Measurements from ENCODE around the gene OPRL1.

Gene OPRL1

GRCh38 chr20:64042054-64042781 is 37.7 kb upstream of the OPRL1 start:
- DNase-seq, result no peak

GRCh38 chr20:64043768-64044167 is 36.1 kb upstream of the OPRL1 start:
- DNase-seq, result no peak

GRCh38 chr20:64044484-64045247 is 35.2 kb upstream of the OPRL1 start:
- DNase-seq, result no peak

GRCh38 chr20:64045346-64046011 is 34.4 kb upstream of the OPRL1 start:
- DNase-seq, result no peak

- DNase-seq, result no peak
These were observed 32.9 kb upstream of the OPRL1 start for GRCh38 chr20:64047046-64047389.

- no peak for DNase-seq
These were observed 31.9 kb upstream of the OPRL1 start for GRCh38 chr20:64047968-64048401.

- DNase-seq, result no peak
These were observed 31.4 kb upstream of the OPRL1 start for GRCh38 chr20:64048402-64049044.

GRCh38 chr20:64049060-64049877 is 30.6 kb upstream of the OPRL1 start, which contains the start of gene SOX18:
TSS of gene SOX18 (minus strand) at chr20:64049639. CDS start at chr20:64049516, 123 bp downstream.
- DNase-seq, result no peak

GRCh38 chr20:64049878-64050260 is 30.0 kb upstream of the OPRL1 start:
- DNase-seq, result no peak

GRCh38 chr20:64050261-64051032 is 29.4 kb upstream of the OPRL1 start:
- no peak for DNase-seq

GRCh38 chr20:64051033-64051452 is 28.8 kb upstream of the OPRL1 start:
- DNase-seq, result no peak

GRCh38 chr20:64051561-64052325 is 28.1 kb upstream of the OPRL1 start:
- DNase-seq, result no peak

GRCh38 chr20:64052326-64052722 is 27.6 kb upstream of the OPRL1 start:
- no peak for DNase-seq

- no peak for DNase-seq
These were observed 26.7 kb upstream of the OPRL1 start for GRCh38 chr20:64052987-64053840.

GRCh38 chr20:64053841-64054661 is 25.8 kb upstream of the OPRL1 start:
- DNase-seq, result no peak

GRCh38 chr20:64055396-64055892 is 24.4 kb upstream of the OPRL1 start:
- no peak for DNase-seq

GRCh38 chr20:64055893-64056638 is 23.8 kb upstream of the OPRL1 start:
- no peak for DNase-seq

- DNase-seq, result no peak
These were observed 23.3 kb upstream of the OPRL1 start for GRCh38 chr20:64056639-64056888.
